HK-2 (cell line): Measurements from ENCODE around the gene NGEF.

ENCODE experiments used
- DNase-seq: peaks from one replicate; pipeline ENCODE4 v3.0.0-alpha.2; 2018; ENCODE audit not compliant: unreplicated experiment

Gene NGEF

GRCh38 chr2:232898592-232899543 is 114.2 kb downstream of the NGEF start:
- DNase-seq: no peak

- no peak for DNase-seq
Measured at GRCh38 chr2:232897598-232898408, 115.3 kb downstream of the NGEF start.

- DNase-seq: no peak
Measured at GRCh38 chr2:232896720-232897597, 116.1 kb downstream of the NGEF start.

- no peak for DNase-seq
Measured at GRCh38 chr2:232896111-232896510, 116.9 kb downstream of the NGEF start.

GRCh38 chr2:232894746-232895145 is 118.3 kb downstream of the NGEF start:
- no peak for DNase-seq

GRCh38 chr2:232894251-232894650 is 118.8 kb downstream of the NGEF start:
- DNase-seq: no peak

GRCh38 chr2:232893834-232894233 is 119.2 kb downstream of the NGEF start:
- DNase-seq: no peak

GRCh38 chr2:232892843-232893242 is 120.2 kb downstream of the NGEF start:
- no peak for DNase-seq

- no peak for DNase-seq
Measured at GRCh38 chr2:232892221-232892620, 120.8 kb downstream of the NGEF start.

GRCh38 chr2:232891621-232892071 is 121.4 kb downstream of the NGEF start:
- DNase-seq: no peak

- DNase-seq: peak; percentile 25
Measured at GRCh38 chr2:232890896-232891601, 122.0 kb downstream of the NGEF start.

GRCh38 chr2:232890536-232890895 is 122.5 kb downstream of the NGEF start:
- DNase-seq: no peak

GRCh38 chr2:232889876-232890401 is 123.1 kb downstream of the NGEF start:
- DNase-seq: no peak

- DNase-seq: no peak
Measured at GRCh38 chr2:232888839-232889529, 124.1 kb downstream of the NGEF start.

GRCh38 chr2:232888099-232888836 is 124.8 kb downstream of the NGEF start:
- no peak for DNase-seq

- no peak for DNase-seq
Measured at GRCh38 chr2:232887171-232887850, 125.7 kb downstream of the NGEF start.

GRCh38 chr2:232886632-232887031 is 126.4 kb downstream of the NGEF start:
- DNase-seq: no peak

GRCh38 chr2:232886176-232886575 is 126.9 kb downstream of the NGEF start:
- DNase-seq: no peak
